GM10847 (cell line): ENCODE results near the gene POLR1A.

Source experiments
- POLR2A ChIP-seq: IDR thresholded peaks from 2 replicates; pipeline ENCODE4 v1.6.1; 2011; ENCODE audit not compliant: insufficient read length; ENCODE audit errors: extremely low read depth

Gene POLR1A

GRCh38 chr2:86105252-86105968, at the start of gene POLR1A:
Gene POLR1A, minus strand, starts transcription at chr2:86105886. Its CDS starts 110 bp downstream, at chr2:86105776.
- TF ChIP-seq POLR2A, result no peak

- no peak for TF ChIP-seq POLR2A
These were observed 44.8 kb upstream of the POLR1A start for GRCh38 chr2:86150502-86150901.

- no peak for TF ChIP-seq POLR2A
These were observed 42.1 kb upstream of the POLR1A start for GRCh38 chr2:86147793-86148192.

GRCh38 chr2:86143926-86144685, 38.4 kb upstream of the POLR1A start:
- no peak for TF ChIP-seq POLR2A

GRCh38 chr2:86143307-86143706, 37.6 kb upstream of the POLR1A start:
- no peak for TF ChIP-seq POLR2A

- no peak for TF ChIP-seq POLR2A
These were observed 37.0 kb upstream of the POLR1A start for GRCh38 chr2:86142436-86143257.

GRCh38 chr2:86140969-86141392, 35.3 kb upstream of the POLR1A start:
- no peak for TF ChIP-seq POLR2A

- TF ChIP-seq POLR2A, result no peak
These were observed 34.3 kb upstream of the POLR1A start for GRCh38 chr2:86139981-86140380.

GRCh38 chr2:86138736-86139625, 33.3 kb upstream of the POLR1A start:
- TF ChIP-seq POLR2A, result no peak

GRCh38 chr2:86136141-86136540, 30.5 kb upstream of the POLR1A start:
- TF ChIP-seq POLR2A, result no peak

GRCh38 chr2:86135653-86136052, 30.0 kb upstream of the POLR1A start:
- no peak for TF ChIP-seq POLR2A

GRCh38 chr2:86134709-86135108, 29.0 kb upstream of the POLR1A start:
- no peak for TF ChIP-seq POLR2A

GRCh38 chr2:86124683-86125082, 19.0 kb upstream of the POLR1A start:
- no peak for TF ChIP-seq POLR2A

- TF ChIP-seq POLR2A, result no peak
These were observed 17.7 kb upstream of the POLR1A start for GRCh38 chr2:86123328-86123925.
